Mammary epithelial cell (primary cell): ENCODE results near the gene STK32C.

Experiments
- EZH2 ChIP-seq: IDR thresholded peaks from 2 replicates; pipeline ENCODE4 v1.6.1; 2012; ENCODE audit warnings: low read length, inconsistent platforms, borderline replicate concordance
- TF ChIP-seq, protein P1 (sequence below), 2 donors: IDR thresholded peaks in 1 of 2; conservative IDR thresholded peaks in 1 of 2; 2 replicates each; pipeline ENCODE4 v1.5.1; 2011 to 2012; ENCODE audit warnings: inconsistent platforms in 2 of 2, low read length in 2 of 2, mild to moderate bottlenecking in 2 of 2, control low read depth in 1 of 2, low read depth in 1 of 2; ENCODE audit not compliant: insufficient read depth in 1 of 2; ENCODE audit errors: extremely low read depth in 1 of 2

DNA sequence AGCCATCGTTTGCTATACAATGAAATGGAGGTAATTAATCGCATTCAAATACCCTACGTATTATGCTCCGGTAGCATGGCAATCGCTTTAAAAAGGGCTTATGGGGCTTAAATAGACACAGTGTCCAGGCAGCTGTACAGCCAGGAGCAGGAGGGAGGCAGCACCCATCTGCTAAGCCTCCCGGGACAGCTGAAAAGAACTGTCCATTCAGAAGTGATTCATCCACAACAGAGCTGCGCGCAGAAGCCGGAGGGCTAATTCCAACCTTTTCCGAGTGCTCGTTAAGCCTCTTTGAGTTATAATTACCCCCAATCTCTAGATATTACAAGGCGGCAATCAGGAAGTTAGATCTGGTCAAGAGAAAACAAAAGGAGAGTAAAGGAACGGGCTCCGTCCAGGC is 62.7 kb downstream of the STK32C start:
- TF ChIP-seq, protein P1, sequence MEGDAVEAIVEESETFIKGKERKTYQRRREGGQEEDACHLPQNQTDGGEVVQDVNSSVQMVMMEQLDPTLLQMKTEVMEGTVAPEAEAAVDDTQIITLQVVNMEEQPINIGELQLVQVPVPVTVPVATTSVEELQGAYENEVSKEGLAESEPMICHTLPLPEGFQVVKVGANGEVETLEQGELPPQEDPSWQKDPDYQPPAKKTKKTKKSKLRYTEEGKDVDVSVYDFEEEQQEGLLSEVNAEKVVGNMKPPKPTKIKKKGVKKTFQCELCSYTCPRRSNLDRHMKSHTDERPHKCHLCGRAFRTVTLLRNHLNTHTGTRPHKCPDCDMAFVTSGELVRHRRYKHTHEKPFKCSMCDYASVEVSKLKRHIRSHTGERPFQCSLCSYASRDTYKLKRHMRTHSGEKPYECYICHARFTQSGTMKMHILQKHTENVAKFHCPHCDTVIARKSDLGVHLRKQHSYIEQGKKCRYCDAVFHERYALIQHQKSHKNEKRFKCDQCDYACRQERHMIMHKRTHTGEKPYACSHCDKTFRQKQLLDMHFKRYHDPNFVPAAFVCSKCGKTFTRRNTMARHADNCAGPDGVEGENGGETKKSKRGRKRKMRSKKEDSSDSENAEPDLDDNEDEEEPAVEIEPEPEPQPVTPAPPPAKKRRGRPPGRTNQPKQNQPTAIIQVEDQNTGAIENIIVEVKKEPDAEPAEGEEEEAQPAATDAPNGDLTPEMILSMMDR (conservative IDR thresholded peaks at IDR 0.05 in 1 of 2, IDR thresholded peaks at IDR 0.05 in 1 of 2; ENCODE audit: extremely low read depth in 1 of 2, insufficient read depth in 1 of 2, low read depth in 1 of 2, low read length in 2 of 2), result no peak
- TF ChIP-seq EZH2, result no peak
